Glutamatergic neuron (in vitro differentiated cells): ENCODE measurements around the gene CKS1B. TPM values are rescaled to one million over a fixed set of nuclear protein-coding genes. Genes with fewer than 3 reads are reported as not detected.
"Not testable (repeated sequence)": the region's sequence is repeated elsewhere in the genome, so short reads cannot be mapped to it uniquely, and the experiment has no call there.

Experiments
- DNase-seq: peaks from one replicate; pipeline ENCODE4 v3.0.0; 2022
- H3K27ac Mint-ChIP-seq: one replicate; pipeline ENCODE4 v1.8.0; 2020; ENCODE audit warnings: mild to moderate bottlenecking, mixed read lengths, inconsistent platforms; ENCODE audit not compliant: unreplicated experiment
- H3K27me3 Mint-ChIP-seq: one replicate; pipeline ENCODE4 v1.8.0; 2020; ENCODE audit warnings: mild to moderate bottlenecking, moderate library complexity, mixed read lengths, inconsistent platforms; ENCODE audit not compliant: unreplicated experiment
- H3K36me3 Mint-ChIP-seq: one replicate; pipeline ENCODE4 v1.8.0; 2020; ENCODE audit warnings: mild to moderate bottlenecking, mixed read lengths, inconsistent platforms; ENCODE audit not compliant: unreplicated experiment
- H3K4me1 Mint-ChIP-seq: one replicate; pipeline ENCODE4 v1.8.0; 2020; ENCODE audit warnings: mild to moderate bottlenecking, low read depth, mixed read lengths, inconsistent platforms; ENCODE audit not compliant: unreplicated experiment
- H3K4me3 Mint-ChIP-seq: one replicate; pipeline ENCODE4 v1.8.0; 2020; ENCODE audit warnings: mild to moderate bottlenecking, mixed read lengths, inconsistent platforms; ENCODE audit not compliant: unreplicated experiment
- H3K9me3 Mint-ChIP-seq: one replicate; pipeline ENCODE4 v1.8.0; 2020; ENCODE audit warnings: mild to moderate bottlenecking, moderate library complexity, mixed read lengths, inconsistent platforms; ENCODE audit not compliant: unreplicated experiment
- CTCF ChIP-seq: fragments of 200-600 bp; sonication (generic); IDR thresholded peaks from one replicate; pipeline ENCODE4 v1.5.0; 2021; ENCODE audit not compliant: partially characterized antibody, unreplicated experiment
- total RNA-seq: library from RNA; stranded (reverse); fragmentation: NEBNext Ultra II Directional; extraction: Animal tissue kit (Norgen Biotek cat#: 25700); gene quantifications from one replicate; pipeline ENCODE4 v1.2.1, GENCODE V29; 2021; ENCODE audit not compliant: unreplicated experiment

The CKS1B gene
- total RNA-seq, 1 donor from 2014 or later = 22.8 TPM

- no peaks in the 10 kb centered on the region for H3K36me3 Mint-ChIP-seq
- H3K4me1 Mint-ChIP-seq = no peaks in the 10 kb centered on the region
- no peaks in the 10 kb centered on the region for H3K9me3 Mint-ChIP-seq
- no peak overlapping the region for H3K4me3 Mint-ChIP-seq
- H3K27ac Mint-ChIP-seq = no peak overlapping the region
- H3K27me3 Mint-ChIP-seq = no peaks in the 10 kb centered on the region
- no peak for TF ChIP-seq CTCF
- DNase-seq = no peak
Observed at GRCh38 chr1:154978360-154978759, 3.9 kb downstream of the CKS1B start.

- Mint-ChIP-seq H3K27me3 (no peaks in the 10 kb centered on the region), H3K4me3 (no peak overlapping the region), H3K9me3 (peaks cover 2% of the 10 kb centered on the region), H3K36me3 (no peaks in the 10 kb centered on the region), H3K4me1 (no peaks in the 10 kb centered on the region), H3K27ac (peak overlapping the region; percentile 12)
- DNase-seq = no peak
- no peak for TF ChIP-seq CTCF
Observed at GRCh38 chr1:154982341-154982740, 7.9 kb downstream of the CKS1B start.

GRCh38 chr1:154982897-154983648 is 8.6 kb downstream of the CKS1B start, which contains the start of gene FLAD1:
Gene FLAD1 (plus strand): TSS chr1:154983344. CDS start chr1:154983695, 351 bp downstream.
- H3K27ac Mint-ChIP-seq = peak within 1 kb of the TSS; percentile 12
- peaks cover 2% of the 10 kb centered on the region for H3K9me3 Mint-ChIP-seq
- H3K36me3 Mint-ChIP-seq = no peaks in the 10 kb centered on the region

GRCh38 chr1:154983776-154984466 is 9.4 kb downstream of the CKS1B start:
- no peak for TF ChIP-seq CTCF
- Mint-ChIP-seq H3K36me3 (peaks cover 2% of the 10 kb centered on the region), H3K4me3 (no peak overlapping the region), H3K4me1 (peaks cover 3% of the 10 kb centered on the region), H3K27ac (no peak overlapping the region), H3K9me3 (peaks cover 2% of the 10 kb centered on the region), H3K27me3 (peaks cover 3% of the 10 kb centered on the region)
- DNase-seq = no peak

More at GRCh38 chr1:154982897-154983648, 8.6 kb downstream of the CKS1B start, which contains the start of gene FLAD1:
- Mint-ChIP-seq H3K4me3 (no peak within 1 kb of the TSS), H3K4me1 (no peaks in the 10 kb centered on the region), H3K27me3 (no peaks in the 10 kb centered on the region)
- peak; percentile 93 for DNase-seq
- TF ChIP-seq CTCF = no peak

GRCh38 chr1:154986736-154987135 is 12.3 kb downstream of the CKS1B start:
- H3K27me3 Mint-ChIP-seq, DNase-seq, H3K27ac Mint-ChIP-seq, H3K36me3 Mint-ChIP-seq, H3K4me1 Mint-ChIP-seq, H3K4me3 Mint-ChIP-seq, H3K9me3 Mint-ChIP-seq: not testable (repeated sequence)
